ENCODE measurements around the gene VSNL1. TPM values are rescaled to one million over a fixed set of nuclear protein-coding genes. Genes with fewer than 3 reads are reported as not detected.

Gene VSNL1
- total RNA-seq, 1 donor, result 0.36 TPM

DNA sequence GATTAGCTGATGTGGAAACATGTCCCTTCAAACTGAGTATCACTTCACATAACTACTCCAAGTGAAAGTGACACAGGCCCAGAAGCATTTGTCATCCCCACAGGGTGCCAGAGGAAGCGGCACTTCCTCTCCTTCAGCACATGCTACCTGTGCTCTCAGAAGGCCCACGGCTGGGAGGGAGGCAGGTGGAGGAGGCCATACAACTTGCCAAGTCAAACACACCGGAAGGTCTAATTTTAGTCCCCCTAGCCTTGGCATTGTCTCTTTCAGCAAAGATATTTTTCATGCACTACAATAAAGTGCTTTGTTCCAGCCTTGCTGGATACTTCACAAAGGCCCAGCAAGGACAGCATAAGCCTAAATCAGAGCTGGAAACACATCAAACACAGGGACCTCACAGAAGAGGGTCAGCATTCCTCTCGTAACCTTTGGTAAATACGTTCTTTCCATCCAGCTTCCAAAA, 38.0 kb downstream of the VSNL1 start:
- Histone ChIP-seq H3K4me2 (ENCODE audit: insufficient read depth, low read length) (no peak overlapping the region), H3K27me3 (ENCODE audit: insufficient read depth, low read length) (no peaks in the 10 kb centered on the region), H2AFZ (ENCODE audit: low read length) (no peak overlapping the region), H3K27ac (ENCODE audit: low read depth, low read length) (no peak overlapping the region), H4K20me1 (ENCODE audit: insufficient read depth, low read length) (no peaks in the 10 kb centered on the region), H3K4me1 (ENCODE audit: insufficient read depth, low read length) (no peaks in the 10 kb centered on the region), H3K4me3 (ENCODE audit: insufficient read depth, low read length) (no peak overlapping the region), H3K36me3 (ENCODE audit: insufficient read depth, low read length) (no peaks in the 10 kb centered on the region), H3K9me3 (ENCODE audit: low read depth, low read length) (no peaks in the 10 kb centered on the region), H3K79me2 (ENCODE audit: insufficient read depth, low read length) (no peaks in the 10 kb centered on the region)
- TF ChIP-seq, protein P1, sequence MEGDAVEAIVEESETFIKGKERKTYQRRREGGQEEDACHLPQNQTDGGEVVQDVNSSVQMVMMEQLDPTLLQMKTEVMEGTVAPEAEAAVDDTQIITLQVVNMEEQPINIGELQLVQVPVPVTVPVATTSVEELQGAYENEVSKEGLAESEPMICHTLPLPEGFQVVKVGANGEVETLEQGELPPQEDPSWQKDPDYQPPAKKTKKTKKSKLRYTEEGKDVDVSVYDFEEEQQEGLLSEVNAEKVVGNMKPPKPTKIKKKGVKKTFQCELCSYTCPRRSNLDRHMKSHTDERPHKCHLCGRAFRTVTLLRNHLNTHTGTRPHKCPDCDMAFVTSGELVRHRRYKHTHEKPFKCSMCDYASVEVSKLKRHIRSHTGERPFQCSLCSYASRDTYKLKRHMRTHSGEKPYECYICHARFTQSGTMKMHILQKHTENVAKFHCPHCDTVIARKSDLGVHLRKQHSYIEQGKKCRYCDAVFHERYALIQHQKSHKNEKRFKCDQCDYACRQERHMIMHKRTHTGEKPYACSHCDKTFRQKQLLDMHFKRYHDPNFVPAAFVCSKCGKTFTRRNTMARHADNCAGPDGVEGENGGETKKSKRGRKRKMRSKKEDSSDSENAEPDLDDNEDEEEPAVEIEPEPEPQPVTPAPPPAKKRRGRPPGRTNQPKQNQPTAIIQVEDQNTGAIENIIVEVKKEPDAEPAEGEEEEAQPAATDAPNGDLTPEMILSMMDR (IDR thresholded peaks at IDR 0.05; ENCODE audit: extremely low read depth, low read depth, low read length), result no peak
- no peak for DNase-seq (ENCODE audit: insufficient read length, low spot score, missing footprints)

DNA sequence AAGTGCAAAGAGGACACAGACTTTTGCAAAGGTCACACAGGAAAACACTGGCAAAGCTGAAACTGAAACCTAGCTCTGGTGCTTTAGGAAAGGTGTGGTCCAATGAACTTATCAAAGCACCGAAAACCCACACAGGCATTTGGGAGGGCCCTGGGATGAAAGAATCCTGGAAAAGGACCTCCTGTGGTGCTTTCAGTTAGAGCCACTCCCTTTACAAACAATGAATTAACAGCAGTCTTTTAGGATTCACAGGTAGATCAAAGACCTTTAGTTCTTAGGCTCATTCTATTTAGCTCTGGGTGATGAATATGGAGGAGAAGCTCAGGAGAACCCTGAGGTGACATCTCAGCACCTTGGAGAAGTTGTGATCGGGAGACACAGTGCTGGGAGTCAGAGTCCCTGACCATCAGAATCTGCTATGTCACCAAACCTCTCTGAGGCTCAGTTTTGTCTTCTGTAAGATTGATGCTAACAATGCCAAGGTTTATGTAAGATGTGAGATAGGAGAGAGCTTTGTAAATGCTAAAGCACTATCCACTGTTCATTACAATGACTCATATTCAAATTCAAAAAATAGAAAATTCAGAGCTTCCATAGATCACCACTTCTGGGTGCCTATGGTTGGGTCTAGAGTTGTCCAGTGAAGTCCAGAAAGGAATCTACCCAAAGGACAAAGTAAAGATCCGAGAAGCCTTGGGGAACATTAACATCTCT, 39.3 kb downstream of the VSNL1 start:
- TF ChIP-seq, protein P1 (IDR thresholded peaks at IDR 0.05; ENCODE audit: extremely low read depth, low read depth, low read length), result no peak
- Histone ChIP-seq H4K20me1 (ENCODE audit: insufficient read depth, low read length) (no peaks in the 10 kb centered on the region), H3K79me2 (ENCODE audit: insufficient read depth, low read length) (no peaks in the 10 kb centered on the region), H3K4me2 (ENCODE audit: insufficient read depth, low read length) (no peak overlapping the region), H3K36me3 (ENCODE audit: insufficient read depth, low read length) (no peaks in the 10 kb centered on the region), H3K4me3 (ENCODE audit: insufficient read depth, low read length) (no peak overlapping the region), H3K27me3 (ENCODE audit: insufficient read depth, low read length) (no peaks in the 10 kb centered on the region), H3K27ac (ENCODE audit: low read depth, low read length) (no peak overlapping the region), H2AFZ (ENCODE audit: low read length) (no peak overlapping the region), H3K4me1 (ENCODE audit: insufficient read depth, low read length) (no peaks in the 10 kb centered on the region), H3K9me3 (ENCODE audit: low read depth, low read length) (no peaks in the 10 kb centered on the region)
- DNase-seq (ENCODE audit: insufficient read length, low spot score, missing footprints), result no peak

DNA sequence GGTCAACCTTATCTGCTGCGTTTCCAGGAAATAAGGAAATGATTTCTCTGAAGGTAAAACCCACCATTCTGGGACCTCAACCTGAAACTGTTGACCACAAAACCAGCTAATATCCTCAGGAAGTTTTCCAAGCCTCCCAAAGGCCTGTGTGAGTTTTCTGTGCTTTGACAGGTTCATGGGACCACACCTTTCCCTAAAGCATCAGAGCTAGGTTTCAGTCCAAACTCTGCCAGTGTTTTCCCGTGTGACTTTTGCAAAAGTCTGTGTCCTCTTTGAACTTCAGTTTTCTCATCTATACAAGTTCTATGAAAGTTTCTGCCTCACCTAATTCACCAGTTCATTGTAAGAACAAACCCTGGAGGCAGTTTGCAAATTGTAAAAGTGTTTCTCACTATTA, 39.8 kb downstream of the VSNL1 start:
- Histone ChIP-seq H2AFZ (ENCODE audit: low read length) (peak overlapping the region; percentile 38), H3K79me2 (ENCODE audit: insufficient read depth, low read length) (no peaks in the 10 kb centered on the region), H3K4me2 (ENCODE audit: insufficient read depth, low read length) (peak overlapping the region; percentile 33), H3K9me3 (ENCODE audit: low read depth, low read length) (no peaks in the 10 kb centered on the region), H4K20me1 (ENCODE audit: insufficient read depth, low read length) (no peaks in the 10 kb centered on the region), H3K4me3 (ENCODE audit: insufficient read depth, low read length) (no peak overlapping the region), H3K36me3 (ENCODE audit: insufficient read depth, low read length) (no peaks in the 10 kb centered on the region), H3K27ac (ENCODE audit: low read depth, low read length) (no peak overlapping the region), H3K4me1 (ENCODE audit: insufficient read depth, low read length) (no peaks in the 10 kb centered on the region), H3K27me3 (ENCODE audit: insufficient read depth, low read length) (no peaks in the 10 kb centered on the region)
- no peak for DNase-seq (ENCODE audit: insufficient read length, low spot score, missing footprints)
- TF ChIP-seq, protein P1 (IDR thresholded peaks at IDR 0.05; ENCODE audit: extremely low read depth, low read depth, low read length), result no peak

DNA sequence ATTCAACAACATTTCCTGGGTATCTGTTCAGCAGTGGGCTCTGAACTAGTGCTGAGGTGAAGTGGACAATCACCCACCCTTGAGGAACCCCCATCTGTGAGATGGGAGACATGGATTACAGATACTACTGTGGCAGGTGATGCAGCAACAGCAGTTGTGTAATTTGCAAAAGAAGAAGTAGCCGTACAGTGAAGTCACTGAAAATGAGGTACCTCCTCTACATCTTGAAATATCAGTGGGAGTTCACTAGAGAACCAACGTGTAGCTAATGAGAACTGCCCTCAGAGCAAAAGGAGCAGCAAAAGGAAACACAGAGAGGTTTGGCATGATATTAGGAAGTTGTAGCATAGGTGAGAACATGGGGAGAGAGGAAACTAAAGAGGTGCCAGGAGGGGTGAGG, 41.3 kb downstream of the VSNL1 start:
- Histone ChIP-seq H4K20me1 (ENCODE audit: insufficient read depth, low read length) (no peaks in the 10 kb centered on the region), H3K27ac (ENCODE audit: low read depth, low read length) (no peak overlapping the region), H3K4me1 (ENCODE audit: insufficient read depth, low read length) (no peaks in the 10 kb centered on the region), H3K4me2 (ENCODE audit: insufficient read depth, low read length) (no peak overlapping the region), H3K36me3 (ENCODE audit: insufficient read depth, low read length) (no peaks in the 10 kb centered on the region), H3K9me3 (ENCODE audit: low read depth, low read length) (no peaks in the 10 kb centered on the region), H3K79me2 (ENCODE audit: insufficient read depth, low read length) (no peaks in the 10 kb centered on the region), H3K4me3 (ENCODE audit: insufficient read depth, low read length) (no peak overlapping the region), H2AFZ (ENCODE audit: low read length) (no peak overlapping the region), H3K27me3 (ENCODE audit: insufficient read depth, low read length) (no peaks in the 10 kb centered on the region)
- TF ChIP-seq, protein P1 (IDR thresholded peaks at IDR 0.05; ENCODE audit: extremely low read depth, low read depth, low read length), result no peak
- DNase-seq (ENCODE audit: insufficient read length, low spot score, missing footprints), result no peak

Measured in osteoblast (primary cell).